HG02840 (cell line): ENCODE data around the gene CDC37L1.

ENCODE experiments used
- ATAC-seq: cut with Tn5 transposase; IDR thresholded peaks from one replicate; pipeline ENCODE4 v1.9.1; 2021; ENCODE audit warnings: mild to moderate bottlenecking, moderate library complexity, moderate number of reproducible peaks; ENCODE audit not compliant: unreplicated experiment, low FRiP score

The CDC37L1 gene

GRCh38 chr9:4667681-4668080, 11.7 kb upstream of the CDC37L1 start:
- ATAC-seq: no peak

DNA sequence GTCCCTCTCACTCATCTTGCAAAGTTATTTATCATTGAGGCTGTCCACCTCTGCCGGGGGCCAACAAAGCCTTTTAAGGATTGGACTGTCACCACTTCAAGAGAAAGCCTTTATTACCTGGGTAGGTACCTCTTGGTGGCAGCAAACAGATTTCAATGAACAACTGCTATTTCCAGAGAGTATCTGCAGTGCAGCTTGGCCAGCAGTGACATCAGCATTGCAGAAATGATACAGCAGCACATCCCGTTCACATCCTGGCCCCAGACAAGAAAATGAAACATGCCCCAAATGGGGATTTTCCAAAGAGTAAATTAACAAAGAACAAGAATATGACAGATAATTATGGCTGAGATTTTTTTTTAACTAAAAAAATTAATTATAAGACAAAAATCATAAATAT, 10.8 kb upstream of the CDC37L1 start:
- ATAC-seq: no peak

GRCh38 chr9:4669890-4670289, 9.5 kb upstream of the CDC37L1 start:
- ATAC-seq: no peak

GRCh38 chr9:4670591-4670990, 8.8 kb upstream of the CDC37L1 start:
- ATAC-seq: no peak

GRCh38 chr9:4671737-4672136, 7.6 kb upstream of the CDC37L1 start:
- ATAC-seq: no peak

- ATAC-seq: no peak
These were observed 4.6 kb upstream of the CDC37L1 start for GRCh38 chr9:4674783-4675182.

- no peak for ATAC-seq
These were observed 2.0 kb upstream of the CDC37L1 start for GRCh38 chr9:4677392-4677791.

- ATAC-seq: no peak
These were observed 596 bp upstream of the CDC37L1 start for GRCh38 chr9:4678679-4679267.

DNA sequence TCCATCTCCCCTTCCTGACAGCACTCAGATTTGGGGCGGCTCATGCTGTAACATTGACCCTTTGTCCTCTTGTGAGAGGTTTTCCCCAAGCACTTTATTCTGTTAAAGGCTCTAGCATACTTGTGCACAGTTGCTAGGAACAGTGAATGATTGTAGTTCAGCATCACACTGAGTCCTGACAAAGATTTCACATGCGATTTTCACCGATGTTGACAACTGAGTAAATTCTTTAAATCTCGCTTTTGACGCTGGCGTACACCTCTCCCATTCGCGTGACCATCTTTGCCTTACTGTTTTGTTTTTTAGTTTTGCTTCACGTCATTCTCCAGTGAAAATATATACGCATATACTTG, 780 bp downstream of the CDC37L1 start:
- ATAC-seq: no peak

DNA sequence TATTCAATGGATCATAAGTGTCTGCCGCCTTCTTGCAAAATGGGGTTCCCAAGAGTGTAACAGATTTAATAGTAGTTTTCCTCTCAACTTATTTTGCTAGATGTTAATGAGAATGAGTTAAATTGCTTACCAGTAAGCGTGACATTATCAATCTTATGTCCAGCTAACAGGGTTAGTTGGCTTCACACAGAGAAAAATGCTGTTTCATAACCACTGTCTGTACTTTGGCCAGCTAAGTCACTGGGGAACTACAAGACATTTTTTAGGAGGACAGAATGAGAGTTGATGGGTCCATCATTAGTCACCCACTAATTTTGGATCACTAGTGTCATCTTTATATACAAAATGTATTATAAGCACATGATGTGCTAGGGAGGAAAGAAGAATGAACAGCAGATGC, 1.4 kb downstream of the CDC37L1 start:
- ATAC-seq: no peak

GRCh38 chr9:4684820-4685219, 5.5 kb downstream of the CDC37L1 start:
- no peak for ATAC-seq

GRCh38 chr9:4686112-4686511, 6.7 kb downstream of the CDC37L1 start:
- no peak for ATAC-seq

DNA sequence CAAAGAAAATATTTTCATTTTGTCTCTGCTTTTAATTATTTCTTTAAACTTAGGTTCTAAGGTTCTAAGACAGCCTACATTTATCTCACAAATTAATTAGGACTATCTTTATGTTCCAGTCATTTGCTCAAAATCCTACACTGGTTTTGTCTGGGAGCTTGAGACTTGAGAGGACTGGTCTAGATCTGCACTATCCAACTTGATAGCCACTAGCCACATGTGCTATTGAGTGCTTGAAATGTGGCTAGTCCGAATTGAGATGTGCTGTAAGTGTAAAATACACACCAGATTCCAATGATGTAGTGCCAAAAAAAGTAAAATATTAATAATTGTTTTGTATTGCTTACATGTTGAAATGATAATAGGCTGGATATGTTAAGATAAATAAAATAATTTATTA, 7.2 kb downstream of the CDC37L1 start:
- ATAC-seq: no peak

DNA sequence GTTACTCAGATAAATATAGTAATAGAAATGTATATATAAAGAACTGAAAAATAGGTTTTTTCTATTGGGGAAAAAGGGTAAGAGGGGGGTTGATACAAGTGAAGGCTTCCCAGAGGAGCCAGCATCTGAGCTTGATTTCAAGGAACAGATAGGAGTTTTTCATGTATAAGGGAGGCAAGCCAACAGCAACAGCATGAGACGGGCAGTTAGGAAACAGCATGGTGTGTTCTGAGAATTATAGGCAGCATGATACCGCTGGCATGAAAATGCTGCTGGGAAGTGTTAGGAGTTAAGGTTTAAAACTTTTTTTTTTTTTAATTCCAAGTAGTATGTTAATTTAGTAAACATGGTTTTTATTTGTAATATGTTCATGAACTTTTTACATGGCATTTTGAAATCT, 9.7 kb downstream of the CDC37L1 start:
- ATAC-seq: no peak

GRCh38 chr9:4689687-4690104, 10.3 kb downstream of the CDC37L1 start:
- peak; percentile 44 for ATAC-seq

- peak; percentile 60 for ATAC-seq
These were observed 10.8 kb downstream of the CDC37L1 start for GRCh38 chr9:4690144-4690543.

- ATAC-seq: no peak
These were observed 12.4 kb downstream of the CDC37L1 start for GRCh38 chr9:4691795-4692194.

GRCh38 chr9:4700091-4700490, 20.7 kb downstream of the CDC37L1 start:
- ATAC-seq: no peak

- no peak for ATAC-seq
These were observed 21.6 kb downstream of the CDC37L1 start for GRCh38 chr9:4700932-4701331.

- no peak for ATAC-seq
These were observed 22.2 kb downstream of the CDC37L1 start for GRCh38 chr9:4701526-4701925.

- no peak for ATAC-seq
These were observed 24.8 kb downstream of the CDC37L1 start for GRCh38 chr9:4704129-4704528.

- no peak for ATAC-seq
These were observed 26.7 kb downstream of the CDC37L1 start for GRCh38 chr9:4706021-4706420.

- no peak for ATAC-seq
These were observed 27.7 kb downstream of the CDC37L1 start for GRCh38 chr9:4706971-4707622.
